Hematopoietic multipotent progenitor cell treated with erythropoietin and hydrocortisone succinate and interleukin-3 and kit ligand, for 15 days (in vitro differentiated cells): ENCODE results near the gene TMSB15B.
"Not testable (repeated sequence)": the region's sequence is repeated elsewhere in the genome, so short reads cannot be mapped to it uniquely, and the experiment has no call there.

Source experiments
- DNase-seq: peaks from one replicate; pipeline ENCODE4 v3.0.0-alpha.2; 2015; ENCODE audit warnings: low spot score

Gene TMSB15B

DNA sequence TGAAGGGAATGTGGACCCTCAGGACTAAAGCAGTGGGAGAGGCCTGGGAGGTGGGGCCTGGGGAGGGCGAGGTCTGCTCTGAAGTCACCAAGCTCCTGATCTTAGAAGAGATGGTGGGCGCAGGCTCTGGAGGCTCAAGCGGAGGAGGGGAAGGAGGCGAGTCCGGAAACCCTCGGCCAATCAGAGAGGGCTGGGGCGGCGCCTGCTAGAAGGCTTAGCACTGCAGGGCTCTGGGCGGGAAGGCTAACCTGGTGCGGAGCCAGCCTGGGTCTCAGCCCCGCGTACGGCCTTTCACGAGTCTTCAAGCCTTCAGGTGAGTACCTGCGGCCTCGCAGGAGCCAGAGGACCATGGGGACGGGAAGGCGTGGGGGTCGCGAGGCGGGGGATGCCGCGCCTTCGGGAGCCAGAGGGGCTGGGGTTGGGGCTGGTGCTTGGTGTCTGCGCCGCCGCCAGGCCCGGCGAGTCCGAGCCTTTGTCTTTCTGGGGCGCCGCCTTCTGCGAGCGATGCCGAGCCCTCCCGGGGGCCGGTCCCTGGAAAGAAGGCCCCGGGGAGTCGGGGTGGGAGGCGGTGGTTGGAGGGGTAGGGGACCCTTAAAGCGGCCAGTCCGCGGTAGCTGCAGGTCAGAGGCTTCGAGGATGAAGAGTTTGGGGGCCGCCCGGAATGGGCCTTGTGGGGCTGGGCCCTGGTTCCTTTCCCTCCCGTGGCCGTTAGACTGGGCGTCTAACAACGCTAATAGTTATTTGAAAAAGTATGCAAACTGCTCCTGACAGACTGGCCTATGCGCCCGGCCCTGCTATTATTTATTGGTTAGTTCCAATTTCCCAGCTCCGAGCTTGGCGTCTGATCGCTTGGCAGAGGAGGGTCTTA lies at the start of gene TMSB15B:
Gene TMSB15B, plus strand, starts transcription at position 217 of the 868 bp plus-strand sequence.
- not testable (repeated sequence) for DNase-seq

DNA sequence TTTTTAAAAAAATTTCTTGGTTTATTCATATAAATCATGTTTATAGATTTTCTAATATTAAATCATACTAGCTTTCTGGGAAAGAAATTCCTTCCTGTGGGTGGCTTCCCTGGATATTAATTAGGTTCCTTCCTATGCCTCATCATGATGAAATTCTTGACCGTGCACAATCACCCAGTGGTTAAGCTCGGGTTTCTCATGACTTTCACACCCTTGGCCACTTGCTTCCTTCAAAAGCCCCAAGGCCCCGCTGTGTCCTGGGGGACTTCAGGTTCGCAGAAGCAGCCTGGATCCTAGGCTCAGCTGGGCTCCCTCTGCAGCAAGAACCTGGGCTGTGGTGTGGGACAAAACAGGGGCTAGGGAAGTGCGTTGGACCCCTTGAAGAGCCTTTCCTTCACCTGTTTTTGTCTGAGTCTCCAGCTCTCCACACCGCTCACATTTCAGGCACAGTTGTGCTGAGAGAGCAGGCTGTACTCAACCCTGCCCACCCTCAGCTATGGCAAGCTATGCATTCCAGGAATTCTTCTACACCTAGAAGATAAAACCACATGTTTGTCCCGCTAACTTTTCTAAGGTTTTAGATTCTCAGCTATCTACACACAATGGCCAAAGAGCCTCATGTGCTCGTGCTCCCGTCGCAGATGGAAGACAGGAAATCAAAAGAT lies 48.9 kb upstream of the TMSB15B start:
- DNase-seq, result no peak

DNA sequence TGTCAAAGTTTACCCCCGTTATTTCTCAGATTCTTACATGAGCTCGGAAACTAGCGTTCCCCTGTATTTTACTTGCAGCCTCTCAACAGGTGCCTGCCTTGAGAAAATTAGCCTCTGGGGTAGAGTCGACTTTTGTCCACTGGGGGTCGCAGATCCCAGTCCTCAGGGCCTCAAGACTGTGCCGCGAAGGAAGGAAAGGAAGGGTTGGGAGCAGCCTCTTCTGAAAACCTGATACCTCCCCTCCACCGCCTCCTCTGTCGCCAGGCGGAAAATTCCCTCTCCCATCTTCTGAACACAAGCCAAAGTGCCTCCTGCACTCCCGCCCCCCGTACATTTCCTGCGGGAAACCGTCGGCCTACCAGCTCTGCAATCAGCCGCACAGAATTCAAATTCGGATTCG lies 44.4 kb upstream of the TMSB15B start:
- peak; percentile 4 for DNase-seq

DNA sequence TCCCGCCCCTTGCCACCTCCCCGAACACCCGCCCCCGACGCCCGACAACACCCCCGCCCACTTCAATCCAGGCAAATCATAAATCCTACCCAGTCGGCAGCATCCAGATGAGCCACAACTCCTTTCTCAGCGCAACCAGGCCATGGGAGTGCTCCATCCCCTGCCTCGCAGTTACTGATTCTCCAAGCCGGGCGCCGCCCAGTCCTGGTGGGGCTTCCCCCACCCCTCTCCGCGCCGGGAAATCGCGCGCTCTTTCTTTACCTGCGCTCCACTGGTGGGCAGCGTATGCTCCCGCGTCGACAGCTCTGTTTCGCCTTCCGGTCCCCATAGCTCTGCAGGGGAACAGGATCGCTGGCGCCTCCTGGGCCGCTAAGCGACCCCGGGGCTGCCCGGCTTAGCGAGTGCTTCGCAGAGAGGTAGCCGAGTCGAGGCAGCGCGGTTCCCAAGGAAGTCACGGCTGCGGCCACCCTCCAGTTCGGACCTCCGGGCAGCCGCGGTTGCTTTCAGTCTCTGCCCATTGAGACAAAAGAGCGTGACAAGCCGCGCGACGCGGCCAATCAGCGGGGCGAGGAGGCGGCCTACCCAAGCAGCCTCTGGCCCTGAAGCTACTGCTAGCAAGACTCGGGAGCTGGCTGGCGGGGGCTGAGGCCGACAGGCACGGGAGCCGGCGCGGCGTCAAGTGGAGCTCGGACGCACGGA lies 43.7 kb upstream of the TMSB15B start:
- DNase-seq, result no peak

DNA sequence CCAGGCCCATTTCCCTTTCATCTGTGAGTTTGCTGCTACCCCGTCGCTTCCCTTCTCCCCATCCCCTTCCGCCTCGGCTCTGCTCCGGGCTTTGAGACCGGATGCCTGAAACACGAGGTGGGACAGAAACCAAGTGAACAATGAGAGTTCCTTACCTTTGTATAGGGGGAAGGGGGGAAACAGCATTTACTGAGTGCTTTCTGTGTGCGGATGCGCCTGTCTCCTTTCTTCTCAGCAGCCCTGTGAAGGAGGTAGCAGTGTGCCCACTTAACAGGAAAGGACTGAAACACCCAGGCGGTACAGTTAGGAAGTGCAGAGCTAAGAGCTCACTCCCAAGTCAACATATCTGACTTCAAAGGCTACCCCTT lies 43.2 kb upstream of the TMSB15B start:
- DNase-seq, result no peak

DNA sequence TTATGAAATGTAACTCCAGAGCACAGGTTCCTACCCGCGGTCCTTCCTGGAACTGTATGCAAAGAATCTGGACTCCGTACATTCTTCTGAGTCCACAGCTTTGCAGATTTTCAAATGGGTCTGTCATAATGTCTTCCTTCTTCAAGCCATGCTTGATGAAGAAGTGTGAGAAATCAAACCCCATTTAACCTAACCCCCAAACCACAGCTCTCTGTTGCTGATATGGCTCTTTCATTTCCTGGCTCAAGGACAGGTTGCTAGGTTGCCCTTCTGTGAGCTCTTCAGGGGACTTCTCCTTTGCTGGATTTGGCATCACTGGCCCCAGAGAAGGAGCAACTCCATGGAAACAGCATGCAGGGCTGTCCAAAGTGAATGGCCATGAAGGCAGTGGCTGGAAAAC lies 41.9 kb upstream of the TMSB15B start:
- DNase-seq, result not testable (repeated sequence)

DNA sequence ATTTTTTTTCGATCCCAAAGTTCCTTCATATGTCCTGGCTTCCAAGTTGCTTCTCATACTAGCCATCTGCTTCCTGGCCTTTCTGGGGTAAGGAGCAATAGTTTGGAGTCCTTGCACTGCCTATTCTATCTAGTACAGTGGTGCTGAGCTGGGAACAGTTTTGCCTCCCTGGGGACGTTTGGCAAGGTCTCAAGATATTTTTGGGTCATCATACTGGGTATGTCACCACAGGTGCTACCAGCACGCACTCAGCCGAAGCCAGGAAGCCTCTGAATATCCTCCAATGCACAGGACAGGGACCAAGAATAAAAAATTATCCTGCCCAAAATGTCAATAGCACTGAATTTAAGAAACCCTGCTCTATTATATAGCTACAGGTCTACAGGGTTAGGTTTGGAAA lies 35.4 kb upstream of the TMSB15B start:
- no peak for DNase-seq

DNA sequence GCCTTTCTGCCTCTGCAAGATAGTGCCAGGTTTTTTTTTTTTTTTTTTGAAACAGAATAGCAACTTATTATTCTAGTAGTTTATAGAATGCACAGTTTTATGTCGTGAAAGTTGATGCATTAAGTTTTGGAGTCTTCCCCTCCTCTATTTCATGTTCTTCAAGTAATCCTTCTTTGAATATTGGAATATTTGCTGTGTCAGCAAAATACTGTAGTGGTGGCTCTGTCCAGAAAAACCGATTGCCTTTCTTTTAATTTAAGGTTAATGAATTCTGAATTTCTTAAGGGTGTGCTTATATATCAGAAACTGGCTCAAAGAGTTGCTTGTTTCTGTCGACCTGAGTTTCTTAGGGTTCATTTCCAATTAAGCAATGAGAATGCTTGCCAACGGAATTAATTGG lies 34.8 kb upstream of the TMSB15B start:
- DNase-seq, result no peak

DNA sequence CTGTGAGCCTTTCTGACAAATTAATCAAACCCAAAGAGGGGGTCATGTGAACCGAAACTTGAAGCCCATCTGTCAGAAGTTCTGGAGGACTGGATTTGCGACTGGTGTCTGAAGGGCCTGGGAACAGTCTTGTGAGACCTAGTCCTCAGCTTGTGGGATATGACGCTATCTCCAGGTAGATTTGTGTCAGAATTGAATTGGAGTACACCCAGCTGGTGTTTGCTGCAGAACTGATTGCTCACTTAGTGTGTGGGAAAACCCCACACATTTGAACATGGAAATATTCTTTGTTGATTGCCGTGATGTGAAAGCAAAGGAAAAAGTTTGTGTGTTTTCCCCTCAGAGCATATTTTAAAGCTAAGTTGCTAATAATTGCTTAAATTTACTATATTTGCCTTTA lies 30.3 kb upstream of the TMSB15B start:
- no peak for DNase-seq

DNA sequence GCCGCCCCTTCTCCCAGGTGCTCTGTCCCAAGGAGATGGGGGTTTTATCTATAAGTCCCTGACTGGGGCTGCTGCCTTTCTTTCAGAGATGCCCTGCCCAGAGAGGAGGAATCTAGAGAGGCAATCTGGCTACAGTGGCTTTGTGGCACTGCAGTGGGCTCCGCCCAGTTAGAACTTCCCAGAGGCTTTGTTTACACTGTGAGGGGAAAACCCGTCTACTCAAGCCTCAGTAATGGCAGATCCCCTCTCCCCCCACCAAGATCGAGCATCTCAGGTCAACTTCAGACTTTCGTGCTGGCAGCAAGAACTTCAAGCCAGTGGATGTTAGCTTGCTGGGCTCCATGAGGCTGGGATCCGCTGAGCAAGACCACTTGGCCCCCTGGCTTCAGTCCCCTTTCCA lies 22.2 kb upstream of the TMSB15B start:
- not testable (repeated sequence) for DNase-seq

DNA sequence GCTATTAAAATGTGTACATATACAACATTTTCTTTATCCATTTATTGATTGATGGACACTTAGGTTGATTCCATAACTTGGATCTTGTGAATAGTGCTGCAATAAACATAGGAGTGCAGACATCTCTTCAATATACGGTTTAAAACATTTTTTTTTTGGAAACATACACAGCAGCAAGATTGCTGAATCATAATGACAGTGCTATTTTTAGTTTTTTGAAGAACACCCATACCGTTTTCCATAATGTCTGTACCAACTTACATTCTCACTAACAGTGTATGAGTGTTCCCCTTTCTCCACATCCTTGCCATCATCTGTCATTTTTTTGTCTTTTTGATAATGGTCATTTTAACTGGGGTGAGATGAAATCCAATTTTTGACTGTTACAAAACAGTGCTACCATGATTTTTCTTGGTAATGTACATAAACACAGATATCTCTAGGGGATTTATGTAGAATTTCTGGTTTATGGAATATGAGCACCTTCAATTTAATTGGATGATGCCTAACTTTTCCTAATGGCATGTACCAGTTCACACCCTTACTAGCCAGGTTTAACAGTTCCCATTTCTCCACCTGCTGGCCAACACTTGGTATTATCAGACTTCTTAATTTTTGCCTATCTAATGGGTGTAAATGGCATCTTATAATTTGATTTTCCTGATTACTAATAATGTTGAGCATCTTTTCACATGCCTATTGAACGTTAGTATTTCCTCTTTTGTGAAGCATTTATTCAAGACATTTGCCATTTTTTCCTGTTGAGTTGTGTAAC lies 21.0 kb upstream of the TMSB15B start:
- DNase-seq, result peak; percentile 45

DNA sequence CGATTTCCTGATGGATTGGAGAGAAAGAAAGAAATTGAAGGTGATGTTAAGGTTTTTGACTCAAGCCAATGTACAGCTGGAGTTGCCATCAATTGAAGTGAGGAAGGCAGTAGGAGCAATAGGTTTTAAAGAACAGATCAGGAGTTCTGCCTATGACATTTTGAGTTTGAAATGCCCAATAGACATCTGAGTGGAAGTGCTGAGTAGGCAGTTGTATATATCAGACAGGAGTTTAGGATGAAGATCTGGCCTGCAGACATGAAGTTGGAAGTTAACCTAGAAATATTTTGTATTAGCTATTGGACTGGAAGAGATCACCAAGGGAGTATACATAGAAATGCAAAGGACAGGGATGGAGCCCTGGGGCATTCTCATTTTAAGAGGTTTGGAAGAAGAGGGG lies 12.9 kb upstream of the TMSB15B start:
- DNase-seq, result no peak

DNA sequence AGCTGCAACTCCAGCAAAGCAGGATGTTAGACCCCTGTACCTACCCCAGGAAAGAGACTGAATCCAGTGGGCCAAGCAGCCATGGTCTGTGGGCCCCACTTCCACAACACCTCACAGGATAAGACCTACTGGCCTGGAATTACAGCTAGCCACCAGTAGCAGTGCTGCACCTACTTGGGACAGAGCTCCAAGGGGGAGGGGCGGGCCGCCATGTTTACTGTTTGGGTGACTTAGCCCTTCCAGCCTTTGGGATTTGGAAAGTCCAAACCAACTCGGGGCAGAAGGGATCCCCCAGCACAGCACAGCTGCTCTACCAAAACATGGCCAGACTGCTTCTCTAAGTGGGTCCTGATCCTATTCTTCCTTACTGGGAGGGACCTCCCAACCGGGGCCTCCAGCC lies 9.1 kb upstream of the TMSB15B start:
- DNase-seq, result no peak

DNA sequence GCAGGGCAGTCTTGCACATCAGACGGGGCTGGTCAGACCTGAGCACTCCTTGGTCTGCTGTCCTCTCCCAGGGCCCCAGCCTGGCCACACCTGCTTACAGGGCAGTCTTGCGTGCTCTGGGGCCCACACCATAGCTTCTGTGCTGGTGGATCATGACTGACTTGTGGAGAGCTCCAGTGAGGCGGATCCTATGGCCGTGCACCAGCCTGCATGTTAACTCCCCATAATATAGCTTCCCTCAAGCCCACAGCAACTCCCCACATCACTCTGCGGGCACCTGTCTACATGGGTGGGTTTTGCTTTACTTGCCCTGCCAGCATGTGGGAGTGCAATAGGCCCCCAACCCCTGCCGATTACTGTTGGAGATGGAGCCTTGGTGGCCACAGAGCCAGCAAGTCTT lies 8.2 kb upstream of the TMSB15B start:
- no peak for DNase-seq

DNA sequence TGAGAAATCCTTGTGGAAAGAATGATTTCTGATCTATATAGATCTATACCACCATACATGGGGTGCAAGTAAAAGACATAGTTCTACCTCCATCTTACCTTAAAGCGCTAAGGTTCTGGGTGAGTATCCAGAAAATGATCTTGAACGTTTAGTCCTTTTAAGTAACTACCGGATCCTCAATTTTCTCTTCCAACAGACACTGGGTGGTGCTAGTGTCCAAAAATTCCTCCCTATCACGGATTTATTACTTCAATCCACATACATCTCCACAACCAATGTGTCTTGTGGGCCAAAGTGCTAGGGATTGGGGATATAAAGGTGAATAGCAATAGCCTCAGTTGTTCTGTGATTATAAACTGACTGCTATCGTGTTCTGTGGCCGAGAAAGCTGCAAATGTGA lies 1.8 kb upstream of the TMSB15B start:
- DNase-seq, result not testable (repeated sequence)

DNA sequence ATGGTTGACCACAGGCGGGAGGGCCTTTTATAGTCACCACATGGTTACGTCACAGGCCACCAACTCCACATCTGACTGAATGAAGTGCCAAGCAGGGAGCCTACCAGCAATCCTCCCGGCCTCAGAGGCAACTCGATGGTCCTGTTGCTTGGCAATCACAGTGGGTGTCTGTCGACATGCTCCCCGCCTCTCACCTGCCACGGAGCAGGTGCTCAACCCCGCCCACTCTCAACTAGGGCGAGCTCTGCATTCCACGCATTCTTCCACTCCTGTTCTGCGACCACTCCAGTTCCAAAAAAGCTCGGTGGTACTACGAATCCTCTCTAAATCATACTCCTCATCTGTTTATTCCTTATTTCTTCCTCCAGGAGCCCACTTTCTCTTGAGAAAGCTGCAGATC lies 21.1 kb downstream of the TMSB15B start:
- not testable (repeated sequence) for DNase-seq

DNA sequence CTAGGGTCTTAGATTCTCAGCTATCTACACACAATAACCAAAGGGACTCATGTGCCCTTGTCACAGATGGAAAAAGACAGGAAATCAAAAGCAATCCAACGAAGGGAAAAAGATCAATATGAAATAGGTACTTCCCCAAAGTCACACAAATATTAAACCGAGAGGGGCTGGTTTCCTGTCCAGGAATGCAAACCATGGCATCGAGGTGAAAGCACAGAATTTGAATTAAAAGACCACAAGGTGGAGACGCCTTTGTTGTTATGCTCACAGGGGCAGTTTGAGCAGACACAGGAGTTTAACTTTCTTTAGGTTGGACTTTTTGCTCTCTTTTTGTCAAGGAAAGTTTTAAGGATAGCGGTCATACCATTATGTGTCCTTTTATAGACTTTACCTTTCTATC lies 36.8 kb downstream of the TMSB15B start:
- no peak for DNase-seq

DNA sequence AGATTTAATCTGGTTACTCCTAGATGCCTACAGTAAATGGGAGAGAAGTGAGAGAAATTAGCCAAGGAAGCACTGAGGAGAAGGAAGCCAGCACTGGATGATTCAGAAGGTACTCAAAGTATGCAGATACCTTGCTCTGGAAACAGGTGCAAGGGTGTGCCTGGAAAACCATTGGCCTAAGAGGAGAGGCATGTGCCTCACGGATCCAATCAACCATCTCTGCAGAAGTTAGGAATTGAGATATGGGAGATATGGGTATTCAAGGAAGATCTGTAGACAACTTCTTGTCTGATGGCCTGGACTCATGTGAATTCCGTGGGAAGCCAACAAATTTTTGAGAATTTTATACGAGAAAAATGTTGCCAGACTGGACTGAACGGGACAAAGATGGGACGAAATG lies 46.4 kb downstream of the TMSB15B start:
- DNase-seq, result no peak

DNA sequence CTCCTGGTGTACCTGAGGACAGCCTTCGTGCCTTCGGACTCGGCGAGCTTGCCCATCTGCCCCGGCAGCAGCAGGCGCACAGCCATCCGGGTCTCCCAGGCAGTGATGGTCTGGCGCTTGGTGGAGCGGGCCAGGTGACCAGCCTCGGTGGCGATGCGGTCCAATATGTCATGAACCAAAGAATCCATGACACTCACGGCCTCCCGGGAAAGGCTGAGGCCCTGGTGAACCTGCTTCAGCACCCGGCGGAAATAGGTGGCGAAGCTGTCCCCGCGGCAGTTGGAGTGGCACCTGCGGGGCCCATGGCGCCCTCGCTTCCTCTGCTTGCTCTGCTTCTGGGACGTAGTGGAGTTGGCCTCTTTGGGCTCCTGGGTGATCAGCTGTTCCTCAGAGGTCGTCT lies 50.7 kb downstream of the TMSB15B start:
- DNase-seq, result no peak

DNA sequence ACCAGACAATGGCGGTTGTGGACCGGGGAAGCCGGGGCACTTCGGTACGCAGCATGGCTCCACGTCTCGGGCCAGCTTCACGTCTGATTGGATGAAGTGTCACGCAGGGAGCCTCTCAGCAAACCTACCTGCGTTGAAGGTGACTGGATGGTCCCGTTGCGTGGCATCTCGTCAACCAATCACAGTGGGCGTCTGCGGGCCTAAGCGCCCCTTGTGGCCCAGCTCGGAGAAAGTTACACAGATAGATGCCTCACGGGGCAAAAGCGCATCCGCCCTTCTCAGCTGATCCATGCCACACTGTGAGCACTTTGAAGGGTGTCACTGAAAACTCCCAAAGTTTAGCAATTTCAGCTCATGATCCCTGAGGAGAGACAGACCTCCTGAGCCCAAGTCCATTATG lies 51.2 kb downstream of the TMSB15B start, which contains the start of gene H2BW1:
Gene H2BW1, minus strand, starts transcription at position 103 of the 400 bp plus-strand sequence. CDS start 132 bp downstream, outside the sequence.
- DNase-seq, result no peak

DNA sequence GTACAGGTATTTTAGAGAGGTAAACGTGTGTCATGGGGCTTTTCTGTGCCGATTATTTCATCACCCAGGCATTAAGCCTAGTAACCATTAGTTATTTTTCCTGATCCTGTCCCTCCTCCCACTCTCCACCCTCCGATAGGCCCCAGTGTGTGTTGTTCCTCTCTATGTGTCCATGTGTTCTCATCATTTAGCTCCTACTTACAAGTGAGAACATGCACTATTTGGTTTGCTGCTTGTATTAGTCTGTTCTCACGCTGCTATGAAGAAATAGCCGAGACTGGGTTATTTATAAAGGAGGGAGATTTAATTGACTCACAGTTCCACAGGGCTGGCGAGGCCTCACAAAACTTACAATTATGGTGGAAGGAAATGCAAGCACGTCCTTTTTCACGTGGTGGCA lies 53.1 kb downstream of the TMSB15B start:
- DNase-seq, result not testable (repeated sequence)
